Kasumi-1 (cell line): ENCODE measurements around the gene HPDL.
"Not testable (repeated sequence)": the region's sequence is repeated elsewhere in the genome, so short reads cannot be mapped to it uniquely, and the experiment has no call there.

Experiments used
- DNase-seq, 2 experiments: peaks; one replicate each; lab custom pipeline; 2025; lab: John Stamatoyannopoulos, UW

HPDL gene

GRCh38 chr1:45326627-45327623, at the start of gene HPDL:
Gene HPDL (plus strand): TSS chr1:45326895. CDS start chr1:45327149, 254 bp downstream.
- peak; percentile 71 to 81 for DNase-seq

- peak; percentile 22 to 47 for DNase-seq
Measured at GRCh38 chr1:45282351-45282750, 44.3 kb upstream of the HPDL start.

- not testable (repeated sequence) for DNase-seq
Measured at GRCh38 chr1:45284858-45285257, 41.8 kb upstream of the HPDL start.

- DNase-seq = not testable (repeated sequence)
Measured at GRCh38 chr1:45286521-45286920, 40.2 kb upstream of the HPDL start.

- not testable (repeated sequence) for DNase-seq
Measured at GRCh38 chr1:45291002-45291401, 35.7 kb upstream of the HPDL start.

GRCh38 chr1:45291716-45292115, 35.0 kb upstream of the HPDL start:
- no peak for DNase-seq

GRCh38 chr1:45297666-45298356, 28.9 kb upstream of the HPDL start:
- DNase-seq = no peak

GRCh38 chr1:45299296-45299695, 27.4 kb upstream of the HPDL start:
- DNase-seq = no peak

- DNase-seq = peak; percentile 82 to 86
Measured at GRCh38 chr1:45299981-45300668, 26.6 kb upstream of the HPDL start.

GRCh38 chr1:45300669-45300997, 26.1 kb upstream of the HPDL start:
- DNase-seq = no peak

- DNase-seq = no peak
Measured at GRCh38 chr1:45302505-45303150, 24.1 kb upstream of the HPDL start.

- peak; percentile 93 to 97 for DNase-seq
Measured at GRCh38 chr1:45303520-45304310, 23.0 kb upstream of the HPDL start.

- DNase-seq = no peak
Measured at GRCh38 chr1:45304311-45305081, 22.2 kb upstream of the HPDL start.

GRCh38 chr1:45305231-45305630, 21.5 kb upstream of the HPDL start:
- DNase-seq = no peak

GRCh38 chr1:45306319-45306718, 20.4 kb upstream of the HPDL start:
- DNase-seq = peak; percentile 14 to 16

GRCh38 chr1:45306905-45307304, 19.8 kb upstream of the HPDL start:
- no peak for DNase-seq

GRCh38 chr1:45314266-45314665, 12.4 kb upstream of the HPDL start:
- DNase-seq = no peak

GRCh38 chr1:45317166-45317565, 9.5 kb upstream of the HPDL start:
- DNase-seq = no peak

GRCh38 chr1:45319761-45320160, 6.9 kb upstream of the HPDL start:
- no peak for DNase-seq

- DNase-seq = no peak
Measured at GRCh38 chr1:45321444-45321843, 5.3 kb upstream of the HPDL start.
